Neural cell (in vitro differentiated cells): Measurements from ENCODE around the gene TFB1M. TPM values are rescaled to one million over a fixed set of nuclear protein-coding genes. Genes with fewer than 3 reads are reported as not detected.

Experiments
- H2AFZ ChIP-seq: fragments of 200-600, 300-800 bp; sonication (generic), shearing (Covaris generic); 2 replicates; pipeline ENCODE4 v1.6.0; 2014; ENCODE audit warnings: low read depth, mild to moderate bottlenecking, antibody characterized with exemption, low read length, moderate library complexity
- H3F3A ChIP-seq: fragments of 200-600 bp; shearing (Covaris generic); 2 replicates; pipeline ENCODE4 v1.6.1; 2016; ENCODE audit warnings: mild to moderate bottlenecking, moderate library complexity, mixed read lengths, antibody characterized with exemption, low read length; ENCODE audit not compliant: insufficient read depth, poor library complexity, severe bottlenecking
- H3K27ac ChIP-seq: fragments of 200-600, 300-800 bp; sonication (generic), shearing (Covaris generic); 2 replicates; pipeline ENCODE4 v1.5.1; 2014; ENCODE audit warnings: mild to moderate bottlenecking, low read length, moderate library complexity
- H3K27me3 ChIP-seq: fragments of 300-800, 200-600 bp; sonication (generic), shearing (Covaris generic); 2 replicates; pipeline ENCODE4 v1.6.0; 2014; ENCODE audit warnings: mild to moderate bottlenecking, low read depth, low read length, moderate library complexity; ENCODE audit not compliant: insufficient read depth
- H3K36me3 ChIP-seq: fragments of 300-800, 200-600 bp; sonication (generic), shearing (Covaris generic); 2 replicates; pipeline ENCODE4 v1.5.1; 2014; ENCODE audit warnings: mild to moderate bottlenecking, antibody characterized with exemption, low read length, moderate library complexity; ENCODE audit not compliant: insufficient read depth
- H3K4me2 ChIP-seq: fragments of 300-800, 200-600 bp; sonication (generic), shearing (Covaris generic); 2 replicates; pipeline ENCODE4 v1.6.0; 2014; ENCODE audit warnings: mild to moderate bottlenecking, low read length
- H3K4me3 ChIP-seq: fragments of 300-800, 200-600 bp; sonication (generic), shearing (Covaris generic); 2 replicates; pipeline ENCODE4 v1.5.1; 2014; ENCODE audit warnings: mild to moderate bottlenecking, low read length, moderate library complexity
- H3K79me2 ChIP-seq: fragments of 200-600 bp; shearing (Covaris generic); replicated peaks from 2 replicates; pipeline ENCODE4 v1.6.0; 2014; ENCODE audit warnings: mild to moderate bottlenecking, low read length, moderate library complexity; ENCODE audit not compliant: insufficient read depth
- H3K9ac ChIP-seq: fragments of 300-800, 200-600 bp; sonication (generic), shearing (Covaris generic); 2 replicates; pipeline ENCODE4 v1.6.1; 2016; ENCODE audit warnings: mild to moderate bottlenecking, low read length, mixed read lengths
- H3K9me2 ChIP-seq: fragments of 200-600 bp; shearing (Covaris generic); 2 replicates; pipeline ENCODE4 v1.6.1; 2016; ENCODE audit warnings: mild to moderate bottlenecking, low read length, mixed read lengths; ENCODE audit not compliant: insufficient read depth
- H3K9me3 ChIP-seq: fragments of 200-600, 300-800 bp; sonication (generic), shearing (Covaris generic); 2 replicates; pipeline ENCODE4 v1.6.1; 2016; ENCODE audit warnings: mild to moderate bottlenecking, mixed run types, low read length, moderate library complexity, mixed read lengths
- H4K20me1 ChIP-seq: fragments of 200-600 bp; shearing (Covaris generic); 2 replicates; pipeline ENCODE4 v1.6.1; 2016; ENCODE audit warnings: mild to moderate bottlenecking, mixed run types; ENCODE audit not compliant: insufficient read depth
- EP300 ChIP-seq: fragments of 450-650 bp; conservative IDR thresholded peaks from 2 replicates; pipeline ENCODE4 v1.6.1; 2014; ENCODE audit warnings: antibody characterized with exemption, mild to moderate bottlenecking, moderate library complexity; ENCODE audit not compliant: poor library complexity, severe bottlenecking
- EZH2 ChIP-seq: fragments of 200-600, 300-800 bp; shearing (Covaris generic), sonication (generic); IDR thresholded peaks from 2 replicates; pipeline ENCODE4 v1.6.1; 2014; ENCODE audit warnings: antibody characterized with exemption, low read length, borderline replicate concordance, mild to moderate bottlenecking; ENCODE audit not compliant: insufficient read depth, poor library complexity, severe bottlenecking
- MXI1 ChIP-seq: fragments of 450-650 bp; conservative IDR thresholded peaks from 2 replicates; pipeline ENCODE4 v1.6.1; 2014; ENCODE audit warnings: antibody characterized with exemption, mild to moderate bottlenecking; ENCODE audit not compliant: poor library complexity, severe bottlenecking
- POLR2AphosphoS5 ChIP-seq: IDR thresholded peaks from 2 replicates; pipeline ENCODE4 v1.6.1; 2012
- RAD21 ChIP-seq: fragments of 450-650 bp; conservative IDR thresholded peaks from 2 replicates; pipeline ENCODE4 v1.6.1; 2014; ENCODE audit warnings: antibody characterized with exemption, mild to moderate bottlenecking, moderate library complexity
- SMC3 ChIP-seq: fragments of 450-650 bp; conservative IDR thresholded peaks from 2 replicates; pipeline ENCODE4 v1.6.1; 2014; ENCODE audit warnings: antibody characterized with exemption, mild to moderate bottlenecking, moderate library complexity; ENCODE audit not compliant: poor library complexity
- TAF1 ChIP-seq: IDR thresholded peaks from 2 replicates; pipeline ENCODE4 v1.6.1; 2012; ENCODE audit warnings: low read depth
- polyA plus RNA-seq: library from polyadenylated mRNA; depleted of rRNA; stranded (reverse); fragments of >200 nt; gene quantifications from 2 replicates; pipeline ENCODE4 v1.2.3, GENCODE V29; 2014
- TF ChIP-seq, protein P1 (sequence below): IDR thresholded peaks from 2 replicates; pipeline ENCODE4 v1.6.1; 2012; ENCODE audit warnings: borderline replicate concordance
- TF ChIP-seq, protein P2 (sequence below): fragments of 450-650 bp; IDR thresholded peaks from 2 replicates; pipeline ENCODE4 v1.5.1; 2014; ENCODE audit warnings: antibody characterized with exemption, mild to moderate bottlenecking, moderate library complexity; ENCODE audit not compliant: poor library complexity, severe bottlenecking

TFB1M gene
- polyA plus RNA-seq, 1 donor from 2014 or later, result 15.5 TPM

DNA sequence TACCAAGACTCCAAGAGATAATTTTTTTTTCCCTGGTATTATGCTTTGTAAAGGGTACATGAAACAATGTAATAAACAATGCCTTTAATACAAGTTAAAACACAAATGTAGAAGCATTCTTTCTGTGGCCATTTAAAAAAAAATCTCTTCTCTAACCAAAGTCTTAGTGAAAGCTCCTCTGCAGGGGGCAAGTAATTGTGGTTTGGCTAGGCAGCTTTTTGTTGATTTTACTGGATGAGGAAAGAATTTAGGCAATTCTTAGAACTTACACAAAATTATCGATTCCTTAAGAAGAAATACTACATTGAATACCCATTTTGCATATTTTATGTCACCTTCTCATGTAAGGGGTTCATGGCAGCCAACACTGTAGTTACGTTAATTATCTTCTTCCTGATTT is 12.4 kb downstream of the TFB1M start:
- H3K4me3 ChIP-seq, result no peak overlapping the region
- H3K27me3 ChIP-seq, result no peaks in the 10 kb centered on the region
- H3K9me3 ChIP-seq, result no peaks in the 10 kb centered on the region
- no peak overlapping the region for H3K9ac ChIP-seq
- no peaks in the 10 kb centered on the region for H3K79me2 ChIP-seq
- H3K36me3 ChIP-seq, result no peaks in the 10 kb centered on the region
- no peaks in the 10 kb centered on the region for H3F3A ChIP-seq
- no peaks in the 10 kb centered on the region for H4K20me1 ChIP-seq
- H3K4me2 ChIP-seq, result no peak overlapping the region
- TF ChIP-seq TAF1 (no peak), SMC3 (no peak), POLR2AphosphoS5 (no peak), EP300 (no peak), MXI1 (no peak), EZH2 (no peak), RAD21 (no peak)
- TF ChIP-seq, protein P1, sequence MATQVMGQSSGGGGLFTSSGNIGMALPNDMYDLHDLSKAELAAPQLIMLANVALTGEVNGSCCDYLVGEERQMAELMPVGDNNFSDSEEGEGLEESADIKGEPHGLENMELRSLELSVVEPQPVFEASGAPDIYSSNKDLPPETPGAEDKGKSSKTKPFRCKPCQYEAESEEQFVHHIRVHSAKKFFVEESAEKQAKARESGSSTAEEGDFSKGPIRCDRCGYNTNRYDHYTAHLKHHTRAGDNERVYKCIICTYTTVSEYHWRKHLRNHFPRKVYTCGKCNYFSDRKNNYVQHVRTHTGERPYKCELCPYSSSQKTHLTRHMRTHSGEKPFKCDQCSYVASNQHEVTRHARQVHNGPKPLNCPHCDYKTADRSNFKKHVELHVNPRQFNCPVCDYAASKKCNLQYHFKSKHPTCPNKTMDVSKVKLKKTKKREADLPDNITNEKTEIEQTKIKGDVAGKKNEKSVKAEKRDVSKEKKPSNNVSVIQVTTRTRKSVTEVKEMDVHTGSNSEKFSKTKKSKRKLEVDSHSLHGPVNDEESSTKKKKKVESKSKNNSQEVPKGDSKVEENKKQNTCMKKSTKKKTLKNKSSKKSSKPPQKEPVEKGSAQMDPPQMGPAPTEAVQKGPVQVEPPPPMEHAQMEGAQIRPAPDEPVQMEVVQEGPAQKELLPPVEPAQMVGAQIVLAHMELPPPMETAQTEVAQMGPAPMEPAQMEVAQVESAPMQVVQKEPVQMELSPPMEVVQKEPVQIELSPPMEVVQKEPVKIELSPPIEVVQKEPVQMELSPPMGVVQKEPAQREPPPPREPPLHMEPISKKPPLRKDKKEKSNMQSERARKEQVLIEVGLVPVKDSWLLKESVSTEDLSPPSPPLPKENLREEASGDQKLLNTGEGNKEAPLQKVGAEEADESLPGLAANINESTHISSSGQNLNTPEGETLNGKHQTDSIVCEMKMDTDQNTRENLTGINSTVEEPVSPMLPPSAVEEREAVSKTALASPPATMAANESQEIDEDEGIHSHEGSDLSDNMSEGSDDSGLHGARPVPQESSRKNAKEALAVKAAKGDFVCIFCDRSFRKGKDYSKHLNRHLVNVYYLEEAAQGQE, result no peak
- TF ChIP-seq, protein P2, sequence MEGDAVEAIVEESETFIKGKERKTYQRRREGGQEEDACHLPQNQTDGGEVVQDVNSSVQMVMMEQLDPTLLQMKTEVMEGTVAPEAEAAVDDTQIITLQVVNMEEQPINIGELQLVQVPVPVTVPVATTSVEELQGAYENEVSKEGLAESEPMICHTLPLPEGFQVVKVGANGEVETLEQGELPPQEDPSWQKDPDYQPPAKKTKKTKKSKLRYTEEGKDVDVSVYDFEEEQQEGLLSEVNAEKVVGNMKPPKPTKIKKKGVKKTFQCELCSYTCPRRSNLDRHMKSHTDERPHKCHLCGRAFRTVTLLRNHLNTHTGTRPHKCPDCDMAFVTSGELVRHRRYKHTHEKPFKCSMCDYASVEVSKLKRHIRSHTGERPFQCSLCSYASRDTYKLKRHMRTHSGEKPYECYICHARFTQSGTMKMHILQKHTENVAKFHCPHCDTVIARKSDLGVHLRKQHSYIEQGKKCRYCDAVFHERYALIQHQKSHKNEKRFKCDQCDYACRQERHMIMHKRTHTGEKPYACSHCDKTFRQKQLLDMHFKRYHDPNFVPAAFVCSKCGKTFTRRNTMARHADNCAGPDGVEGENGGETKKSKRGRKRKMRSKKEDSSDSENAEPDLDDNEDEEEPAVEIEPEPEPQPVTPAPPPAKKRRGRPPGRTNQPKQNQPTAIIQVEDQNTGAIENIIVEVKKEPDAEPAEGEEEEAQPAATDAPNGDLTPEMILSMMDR, result no peak
- H3K9me2 ChIP-seq, result no peaks in the 10 kb centered on the region
- no peak overlapping the region for H3K27ac ChIP-seq
- no peak overlapping the region for H2AFZ ChIP-seq

DNA sequence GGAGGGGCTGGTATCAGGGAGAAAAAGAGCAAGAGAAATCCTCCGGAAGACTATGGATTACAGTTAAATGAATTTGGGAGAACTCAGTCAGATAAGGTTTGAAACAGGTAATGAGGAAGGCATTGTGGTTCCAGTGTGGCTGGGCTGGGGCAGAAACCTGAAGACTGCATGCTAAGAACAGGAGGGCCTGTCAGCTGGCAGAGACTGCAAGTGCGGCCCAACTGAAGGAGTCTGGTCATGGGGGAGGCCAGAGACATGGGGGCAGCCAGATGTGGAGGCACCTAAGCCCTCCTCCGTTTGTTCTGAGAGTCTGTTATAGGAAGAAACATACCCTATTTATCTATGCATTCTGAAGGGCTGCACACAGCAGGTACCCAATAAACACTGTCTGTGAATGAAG is 16.6 kb downstream of the TFB1M start:
- Histone ChIP-seq H3K79me2 (no peaks in the 10 kb centered on the region), H3K9ac (no peak overlapping the region), H3K4me3 (no peak overlapping the region), H4K20me1 (no peaks in the 10 kb centered on the region), H3K36me3 (no peaks in the 10 kb centered on the region), H3K27me3 (no peaks in the 10 kb centered on the region), H3K4me2 (no peak overlapping the region), H3K9me2 (no peaks in the 10 kb centered on the region), H3F3A (no peaks in the 10 kb centered on the region), H2AFZ (no peak overlapping the region), H3K27ac (no peak overlapping the region), H3K9me3 (no peaks in the 10 kb centered on the region)
- TF ChIP-seq EZH2 (no peak), MXI1 (no peak), POLR2AphosphoS5 (no peak), TAF1 (no peak), SMC3 (no peak), EP300 (no peak), RAD21 (no peak)
- TF ChIP-seq, protein P1, result no peak
- TF ChIP-seq, protein P2, result no peak
